OCI-LY7 (cell line): Measurements from ENCODE around the gene SYNGR2. TPM values are rescaled to one million over a fixed set of nuclear protein-coding genes. Genes with fewer than 3 reads are reported as not detected.

Experiments
- BruUV-seq: library from RNA; stranded (reverse); fragments of 400-500 nt; replicated peaks from 2 replicates; lab custom pipeline; 2021; lab: Mats Ljungman, UMichigan
- CTCF ChIA-PET: fragments of 300-600 bp; sonication (Branson Sonifier 250); formaldehyde crosslinking; loops from one replicate; lab custom pipeline; 2022; ENCODE audit warnings: antibody characterized with exemption; ENCODE audit not compliant: unreplicated experiment; lab: Charles Lee
- POLR2A ChIA-PET: fragments of 300-600 bp; sonication (Branson Sonifier 250); formaldehyde crosslinking; loops from one replicate; lab custom pipeline; 2022; ENCODE audit warnings: antibody characterized with exemption; lab: Charles Lee
- DNase-seq: peaks from one replicate; pipeline ENCODE4 v3.0.0-alpha.2; 2015; ENCODE audit warnings: low spot score
- H2AFZ ChIP-seq: fragments of 200-600 bp; sonication (generic), shearing (Covaris generic); 2 replicates; pipeline ENCODE4 v1.6.1; 2014; ENCODE audit warnings: mild to moderate bottlenecking, antibody characterized with exemption, low read length, moderate library complexity
- H3K27ac ChIP-seq: fragments of 200-600 bp; sonication (generic); 2 replicates; pipeline ENCODE4 v1.5.1; 2014; ENCODE audit warnings: mixed run types, low read depth, mild to moderate bottlenecking, moderate library complexity, low read length, inconsistent platforms; ENCODE audit not compliant: poor library complexity, severe bottlenecking
- H3K36me3 ChIP-seq: fragments of 200-600 bp; sonication (generic); 2 replicates; pipeline ENCODE4 v1.6.1; 2014; ENCODE audit warnings: mild to moderate bottlenecking, antibody characterized with exemption, low read length, moderate library complexity, mixed read lengths; ENCODE audit not compliant: insufficient read depth
- H3K4me1 ChIP-seq: fragments of 200-600 bp; sonication (generic); 2 replicates; pipeline ENCODE4 v1.5.1; 2014; ENCODE audit warnings: mild to moderate bottlenecking, low read length; ENCODE audit not compliant: insufficient read depth, poor library complexity, severe bottlenecking
- H3K4me2 ChIP-seq: fragments of 200-600 bp; sonication (generic); 2 replicates; pipeline ENCODE4 v1.6.1; 2014; ENCODE audit warnings: mild to moderate bottlenecking, low read length
- H3K4me3 ChIP-seq: fragments of 200-600 bp; sonication (generic); 2 replicates; pipeline ENCODE4 v1.5.1; 2014; ENCODE audit warnings: mild to moderate bottlenecking, low read depth, low read length; ENCODE audit not compliant: poor library complexity, severe bottlenecking
- H3K79me2 ChIP-seq: fragments of 200-600 bp; sonication (generic); 2 replicates; pipeline ENCODE4 v1.6.1; 2016; ENCODE audit warnings: low read depth, mild to moderate bottlenecking, low read length, moderate library complexity, mixed read lengths; ENCODE audit not compliant: insufficient read depth
- H3K9me2 ChIP-seq: fragments of 200-600 bp; sonication (generic); 2 replicates; pipeline ENCODE4 v1.6.1; 2016; ENCODE audit warnings: mild to moderate bottlenecking, low read length, mixed read lengths; ENCODE audit not compliant: insufficient read depth
- H3K9me3 ChIP-seq: fragments of 200-600 bp; sonication (generic); 2 replicates; pipeline ENCODE4 v1.6.1; 2014; ENCODE audit warnings: mild to moderate bottlenecking, mixed run types, low read length, mixed read lengths
- H4K20me1 ChIP-seq: fragments of 200-600 bp; sonication (generic); 2 replicates; pipeline ENCODE4 v1.6.1; 2014; ENCODE audit warnings: mild to moderate bottlenecking, antibody characterized with exemption, low read length, moderate library complexity, mixed read lengths; ENCODE audit not compliant: insufficient read depth
- CTCF ChIP-seq: fragments of 200-600 bp; sonication (generic); conservative IDR thresholded peaks from 2 replicates; pipeline ENCODE4 v1.5.1; 2014; ENCODE audit warnings: mild to moderate bottlenecking, antibody characterized with exemption, low read length, moderate library complexity, mixed read lengths
- EZH2phosphoT487 ChIP-seq: fragments of 200-600 bp; sonication (generic); IDR thresholded peaks from 2 replicates; pipeline ENCODE4 v1.6.1; 2018; ENCODE audit warnings: low read depth, borderline replicate concordance, mild to moderate bottlenecking, mixed run types, antibody characterized with exemption, low read length, moderate library complexity, mixed read lengths
- intact Hi-C: fragments of 100-400 bp; cut with micrococcal nuclease; formaldehyde crosslinking; loops from one replicate; pipeline ENCODE4 v1.10.0; 2022; ENCODE audit not compliant: unreplicated experiment
- total RNA-seq, 2 experiments: library from RNA; depleted of rRNA in 1 of 2; stranded (reverse); fragments of >200 nt in 1 of 2; shearing (Covaris generic) in 1 of 2; gene quantifications; 2 replicates each; pipeline ENCODE4 v1.2.3, GENCODE V29; 2014 to 2022

Gene SYNGR2
- total RNA-seq, 2 experiments from 2014 or later: 35.4 to 44.9 TPM

DNA sequence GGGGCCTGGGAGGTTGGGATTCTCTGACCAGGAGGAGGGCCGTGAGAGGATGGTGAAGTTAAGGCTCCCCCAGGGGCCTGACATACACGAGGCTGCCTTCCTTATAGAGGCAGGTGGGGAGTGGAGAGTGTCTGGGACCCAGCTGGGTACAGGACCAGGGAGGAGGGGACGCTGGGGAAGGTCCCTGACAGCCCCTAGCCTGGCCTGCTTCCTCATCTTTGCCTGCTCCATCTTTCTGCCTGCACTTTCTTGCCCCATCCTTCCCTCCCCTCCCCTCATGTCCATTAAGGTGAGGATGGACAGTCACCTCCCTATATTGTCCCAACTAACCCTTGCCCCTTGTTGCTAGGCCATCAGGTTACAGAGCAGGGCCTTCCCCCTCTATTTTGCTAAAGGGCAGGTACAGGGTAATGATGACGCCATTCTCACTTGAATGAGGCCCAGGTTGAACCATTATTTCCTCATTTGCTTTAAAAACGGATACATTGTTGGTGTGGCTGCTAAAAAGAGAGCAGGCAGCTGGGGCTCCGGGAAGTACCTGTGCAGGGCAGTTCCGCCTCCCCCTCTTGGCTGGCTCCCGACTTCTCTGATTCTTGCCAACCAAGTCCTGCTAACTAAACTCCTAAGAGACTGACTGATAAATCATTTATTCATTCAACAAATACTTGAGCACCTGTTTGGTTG is 20.9 kb upstream of the SYNGR2 start:
- ChIA-PET POLR2A (interaction anchor here (0.9 to 1.1 kb wide), 3 partner anchors 7 to 17 kb away, joined by 3 to 8 read pairs (median 4); partner anchors contain the start of gene TMC8), CTCF (no interaction called here)
- no peaks in the 10 kb centered on the region for H3K9me3 ChIP-seq
- H3K36me3 ChIP-seq: peaks cover under 1% of the 10 kb centered on the region; the same call in 1 of the 2 replicates
- H3K4me1 ChIP-seq: peaks cover 45% of the 10 kb centered on the region
- no peaks in the 10 kb centered on the region for H4K20me1 ChIP-seq
- H3K27ac ChIP-seq: peak overlapping the region; percentile 68
- peak overlapping the region; percentile 42; the same call in 1 of the 2 replicates for H2AFZ ChIP-seq
- intact Hi-C loops: no loop called here
- no peaks in the 10 kb centered on the region for H3K79me2 ChIP-seq
- H3K4me2 ChIP-seq: peak overlapping the region; percentile 72
- no peak for TF ChIP-seq CTCF
- no peak for TF ChIP-seq EZH2phosphoT487
- peak; percentile 86 for DNase-seq
- no peaks in the 10 kb centered on the region for H3K9me2 ChIP-seq
- H3K4me3 ChIP-seq: peak overlapping the region; percentile 29
- no TSS peak for BruUV-seq

GRCh38 chr17:78148286-78149016 is 19.9 kb upstream of the SYNGR2 start:
- Histone ChIP-seq H3K4me3 (no peak overlapping the region), H2AFZ (no peak overlapping the region), H3K27ac (peak overlapping the region; percentile 68), H3K9me2 (no peaks in the 10 kb centered on the region), H3K4me2 (peak overlapping the region; percentile 72), H3K79me2 (no peaks in the 10 kb centered on the region), H3K9me3 (no peaks in the 10 kb centered on the region), H3K4me1 (peaks cover 55% of the 10 kb centered on the region), H4K20me1 (no peaks in the 10 kb centered on the region), H3K36me3 (no peaks in the 10 kb centered on the region)
- BruUV-seq: no TSS peak
- CTCF ChIA-PET: no interaction called here
- POLR2A ChIA-PET: interaction anchor here (0.7 to 1.1 kb wide), 4 partner anchors 8 to 457 kb away, joined by 3 to 4 read pairs (median 4); partner anchors contain the start of gene TMC8
- intact Hi-C loops: no loop called here
- no peak for DNase-seq
- TF ChIP-seq EZH2phosphoT487: no peak
- no peak for TF ChIP-seq CTCF
